ENCODE data around the gene KIF1A. TPM values are rescaled to one million over a fixed set of nuclear protein-coding genes. Genes with fewer than 3 reads are reported as not detected.
"Not testable (repeated sequence)": the region's sequence is repeated elsewhere in the genome, so short reads cannot be mapped to it uniquely, and the experiment has no call there.

The KIF1A gene
- polyA plus RNA-seq, 4 donors = 7.9 to 15.8 (median 12.5) TPM

DNA sequence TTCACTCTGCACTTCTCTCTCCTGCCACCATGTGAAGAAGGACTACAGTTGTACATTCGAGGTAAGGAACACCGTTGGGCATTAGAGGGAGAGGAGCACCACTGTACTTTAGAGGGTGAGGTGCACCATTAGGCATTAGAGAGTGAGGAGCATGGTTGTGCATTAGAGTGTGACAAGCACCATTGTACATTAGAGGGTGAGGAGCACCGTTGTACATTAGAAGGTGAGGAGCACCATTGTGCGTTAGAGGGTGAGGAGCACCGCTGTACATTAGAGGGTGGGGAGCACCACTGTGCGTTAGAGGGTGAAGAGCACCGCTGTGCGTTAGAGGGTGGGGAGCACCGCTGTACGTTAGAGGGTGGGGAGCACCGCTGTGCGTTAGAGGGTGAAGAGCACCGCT lies 27.8 kb upstream of the KIF1A start:
- DNase-seq (ENCODE audit: low read depth in 4 of 4, low spot score in 2 of 4) = no peak

DNA sequence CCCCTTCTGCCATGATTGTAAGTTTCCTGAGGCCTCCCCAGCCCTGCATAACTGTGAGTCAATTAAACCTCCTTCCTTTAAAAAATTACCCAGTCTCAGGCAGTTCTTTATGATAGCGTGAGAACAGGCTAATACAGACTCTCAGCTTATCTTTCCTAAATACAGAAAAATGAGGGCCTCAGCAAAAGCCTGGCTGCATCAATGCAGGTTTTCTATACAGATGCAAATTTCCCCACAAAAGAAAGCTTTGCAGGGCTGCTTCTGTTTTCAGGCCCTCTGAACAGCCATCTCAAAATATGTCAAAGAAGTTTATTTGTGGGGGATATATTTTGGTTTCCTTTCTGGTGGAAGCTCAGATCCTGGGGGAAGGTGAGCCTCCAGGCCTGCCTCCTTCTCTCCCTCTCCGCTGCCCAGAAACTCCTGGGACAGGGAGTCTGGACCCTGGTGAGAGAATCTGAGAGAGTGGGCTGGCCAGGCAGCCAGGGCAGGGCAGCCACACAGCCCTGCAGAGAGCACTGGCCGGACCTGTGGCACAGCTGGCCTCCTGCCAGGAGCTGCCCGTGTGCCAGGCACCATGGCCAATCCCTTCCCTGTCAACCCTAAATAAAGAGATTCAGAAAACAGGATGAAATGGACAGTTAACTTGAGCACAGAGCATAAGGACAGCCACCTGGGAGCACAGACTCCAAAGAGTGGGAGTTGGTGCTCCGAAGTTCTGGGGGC lies 27.0 kb upstream of the KIF1A start:
- DNase-seq (ENCODE audit: low read depth in 4 of 4, low spot score in 2 of 4) = no peak

GRCh38 chr2:240846309-240846708 lies 26.3 kb upstream of the KIF1A start:
- DNase-seq (ENCODE audit: low read depth in 4 of 4, low spot score in 2 of 4) = not testable (repeated sequence)

DNA sequence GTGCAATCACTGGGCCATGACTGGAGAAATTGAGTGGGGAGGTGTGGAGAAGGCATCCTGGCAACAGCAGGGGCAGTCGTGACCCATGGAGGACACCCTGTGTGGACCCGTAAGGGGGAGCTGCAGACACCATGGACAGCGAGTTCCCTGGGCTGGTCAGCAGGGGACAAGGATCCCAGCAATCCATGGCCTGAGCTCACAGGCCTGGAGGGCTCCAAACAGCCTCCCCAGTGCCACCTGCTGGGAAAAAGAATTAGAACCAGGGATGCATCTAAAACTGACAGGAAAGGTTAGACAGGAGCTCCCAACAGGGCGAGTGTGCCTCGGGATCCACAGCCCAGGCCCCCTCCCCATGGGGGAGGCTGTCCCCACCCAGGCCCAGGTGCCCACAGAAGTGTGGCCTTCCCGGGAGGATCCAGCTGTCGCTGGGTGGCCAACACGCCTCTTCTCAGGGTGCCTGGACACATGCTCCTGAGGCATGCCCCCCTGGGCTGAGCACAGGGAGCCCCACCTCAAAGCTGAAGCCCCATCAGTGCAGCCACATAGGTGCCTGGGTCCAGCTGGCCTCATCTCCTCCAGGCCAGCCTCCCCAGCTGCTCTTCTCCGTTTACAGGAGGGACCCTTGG lies 20.5 kb upstream of the KIF1A start:
- peak in 2 of 4 donors; percentile 13 to 71 for DNase-seq (ENCODE audit: low read depth in 4 of 4, low spot score in 2 of 4)

DNA sequence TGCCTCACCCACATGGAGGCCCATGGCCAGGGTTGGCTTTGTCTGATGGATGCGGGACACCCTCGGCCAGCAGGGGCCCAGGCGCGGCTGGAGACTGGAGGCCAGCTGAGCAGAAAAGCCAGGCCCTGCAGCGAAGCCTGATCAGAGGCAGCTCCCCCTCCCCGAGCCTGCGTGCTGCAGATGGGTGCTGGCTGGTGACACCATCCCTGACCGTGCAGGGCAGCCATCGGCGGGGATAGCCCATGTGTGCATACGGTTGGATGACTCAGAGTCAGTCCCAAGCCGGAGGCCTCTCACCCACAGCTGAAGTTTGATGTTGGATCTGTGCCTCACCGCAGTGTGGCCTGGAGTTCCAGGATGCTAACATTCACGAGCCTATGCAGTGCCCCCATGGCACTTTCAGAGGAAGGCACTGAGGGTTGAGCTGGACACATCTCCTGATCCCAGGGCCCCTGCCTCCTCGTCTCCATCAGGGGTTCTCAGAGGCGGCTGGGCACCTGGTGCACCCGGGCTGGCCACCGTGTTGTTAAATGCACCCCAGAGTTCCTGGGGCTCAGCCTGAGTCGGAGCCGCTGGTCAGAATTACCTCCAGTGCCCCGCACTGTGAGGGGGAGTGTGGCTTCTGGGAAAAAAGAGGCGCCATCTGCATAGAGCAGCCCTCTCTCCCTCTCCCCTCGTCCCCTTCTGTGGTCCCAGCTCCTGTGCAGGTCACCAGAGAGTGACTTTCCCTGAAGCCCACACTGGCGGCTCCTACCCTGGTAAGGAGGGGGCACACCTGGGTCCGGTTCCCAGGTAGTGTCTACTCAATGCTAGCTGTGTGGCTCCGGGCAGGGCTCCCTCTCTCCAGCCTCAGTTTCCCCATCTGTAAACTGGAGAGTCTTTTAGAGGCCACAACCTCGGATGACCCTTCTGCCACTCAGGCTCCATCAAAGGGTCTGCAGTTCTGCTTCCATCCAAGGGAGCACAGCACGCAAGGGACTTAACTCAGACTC lies 19.4 kb upstream of the KIF1A start:
- DNase-seq (ENCODE audit: low read depth in 4 of 4, low spot score in 2 of 4) = no peak

DNA sequence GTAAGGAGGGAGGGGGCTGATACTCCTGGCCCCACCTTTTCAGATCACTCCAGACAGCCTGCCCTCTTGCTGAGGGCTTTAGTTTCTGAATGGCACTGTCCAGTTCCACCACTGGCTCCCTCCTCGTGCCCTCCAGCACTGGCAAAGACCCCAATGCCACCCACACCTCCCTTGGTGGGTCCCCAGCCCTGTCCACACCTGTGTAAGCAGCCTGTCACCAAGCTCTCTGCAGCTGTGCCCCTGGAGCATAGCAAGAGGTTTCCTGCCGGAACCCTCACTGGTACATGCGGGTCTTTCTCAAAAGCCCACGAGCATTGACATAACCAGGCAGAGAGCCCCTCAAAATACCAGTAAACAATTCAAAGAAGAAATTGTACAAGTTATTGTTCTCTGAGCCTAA lies 17.6 kb upstream of the KIF1A start:
- no peak for DNase-seq (ENCODE audit: low read depth in 4 of 4, low spot score in 2 of 4)

- no peak for DNase-seq (ENCODE audit: low read depth in 4 of 4, low spot score in 2 of 4)
Measured at GRCh38 chr2:240836781-240837467, 16.9 kb upstream of the KIF1A start.

DNA sequence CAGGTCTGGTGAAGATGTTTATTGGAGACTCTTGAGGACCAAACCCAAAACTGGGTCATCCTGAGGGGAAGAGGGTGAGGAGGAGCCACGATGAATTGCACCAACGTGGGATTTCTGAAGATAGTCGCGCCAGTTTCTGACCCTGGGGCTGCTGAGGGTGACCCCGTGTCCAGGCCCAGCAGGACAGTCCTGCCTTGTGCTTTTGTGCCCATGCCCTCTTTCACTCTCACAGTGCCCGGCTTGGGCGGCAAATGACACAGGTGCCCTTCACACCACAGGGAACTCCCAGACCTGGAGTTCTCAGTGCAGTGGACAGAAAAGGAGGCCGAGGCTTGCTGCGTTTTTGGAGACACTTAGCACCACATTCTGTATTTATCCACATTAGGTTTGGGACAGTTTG lies 15.5 kb upstream of the KIF1A start:
- no peak for DNase-seq (ENCODE audit: low read depth in 4 of 4, low spot score in 2 of 4)

GRCh38 chr2:240834377-240834975 lies 14.5 kb upstream of the KIF1A start:
- no peak for DNase-seq (ENCODE audit: low read depth in 4 of 4, low spot score in 2 of 4)

GRCh38 chr2:240833724-240834285 lies 13.8 kb upstream of the KIF1A start:
- no peak for DNase-seq (ENCODE audit: low read depth in 4 of 4, low spot score in 2 of 4)

- no peak for DNase-seq (ENCODE audit: low read depth in 4 of 4, low spot score in 2 of 4)
Measured at GRCh38 chr2:240832921-240833494, 13.0 kb upstream of the KIF1A start.

DNA sequence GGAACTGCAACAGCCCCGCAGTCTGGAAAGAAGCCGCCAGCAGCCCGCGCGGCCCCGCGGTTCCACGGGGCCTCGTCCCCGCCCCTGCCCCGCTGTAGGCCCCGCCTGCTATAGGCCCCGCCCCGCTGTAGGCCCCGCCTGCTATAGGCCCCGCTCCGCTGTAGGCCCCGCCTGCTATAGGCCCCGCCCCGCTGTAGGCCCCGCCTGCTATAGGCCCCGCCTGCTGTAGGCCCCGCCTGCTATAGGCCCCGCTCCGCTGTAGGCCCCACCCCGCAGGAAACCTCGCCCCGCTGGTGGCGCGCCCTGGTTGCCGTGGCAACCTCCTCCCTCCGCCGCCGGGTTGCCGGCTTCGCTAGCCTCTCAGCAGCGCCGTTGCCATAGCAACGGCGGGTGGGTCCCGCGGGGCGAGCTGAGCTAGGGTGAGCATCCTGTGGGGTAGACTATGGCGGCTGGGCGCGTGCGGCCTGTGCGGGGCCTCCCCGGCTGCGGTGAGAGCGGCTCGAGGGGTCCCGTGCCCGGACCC lies 12.2 kb upstream of the KIF1A start:
- DNase-seq (ENCODE audit: low read depth in 4 of 4, low spot score in 2 of 4) = peak; percentile 43 to 83 (median 68)

DNA sequence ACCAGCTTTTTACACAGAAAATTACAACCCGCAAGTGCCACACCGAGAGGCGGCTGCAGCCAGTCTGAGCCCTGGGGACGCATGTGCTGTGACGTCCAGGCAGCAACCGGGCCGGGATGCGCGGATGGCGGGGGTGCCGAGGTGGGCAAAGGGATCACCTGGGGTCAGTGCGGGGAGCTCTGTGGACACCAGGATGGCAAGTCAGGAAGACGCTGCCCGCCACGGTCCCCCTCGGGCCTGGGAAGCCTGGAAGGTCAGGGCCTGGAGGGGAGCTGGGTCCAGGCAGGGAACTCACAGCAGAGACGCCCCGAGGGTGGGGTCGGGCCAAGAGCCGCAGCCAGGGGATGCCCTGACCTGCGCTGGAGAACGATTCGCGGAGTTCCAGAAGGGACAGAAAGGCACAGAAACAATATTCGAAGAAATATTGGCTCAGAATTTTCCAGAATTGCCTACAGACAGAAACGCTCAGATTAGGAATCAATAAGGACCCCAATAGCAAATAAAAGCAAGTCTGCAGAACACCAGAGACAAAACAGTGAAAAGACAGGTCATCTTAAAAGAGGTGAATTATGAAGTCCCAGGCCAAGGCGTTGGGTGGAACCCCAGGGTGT lies 11.7 kb upstream of the KIF1A start:
- DNase-seq (ENCODE audit: low read depth in 4 of 4, low spot score in 2 of 4) = no peak

DNA sequence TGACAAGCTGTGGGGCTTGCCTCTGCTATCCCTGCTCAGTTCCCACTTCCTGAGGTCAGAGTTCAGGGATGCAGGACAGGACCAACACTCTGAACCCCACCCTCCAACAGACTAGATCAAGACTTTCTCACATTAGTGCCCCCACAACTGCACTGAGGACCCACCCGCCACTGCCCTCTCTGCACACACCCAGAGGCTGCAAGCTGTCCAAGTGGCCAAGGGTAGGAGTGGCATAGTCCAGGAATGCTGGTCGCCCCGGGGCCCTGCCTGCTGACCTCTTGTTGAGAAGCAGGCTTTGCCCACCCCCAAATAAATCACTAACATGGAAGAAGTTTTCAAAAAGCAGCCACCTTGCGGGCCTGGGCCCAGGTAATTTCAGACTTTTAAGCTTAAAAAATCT lies 5.5 kb upstream of the KIF1A start:
- DNase-seq (ENCODE audit: low read depth in 4 of 4, low spot score in 2 of 4) = no peak

DNA sequence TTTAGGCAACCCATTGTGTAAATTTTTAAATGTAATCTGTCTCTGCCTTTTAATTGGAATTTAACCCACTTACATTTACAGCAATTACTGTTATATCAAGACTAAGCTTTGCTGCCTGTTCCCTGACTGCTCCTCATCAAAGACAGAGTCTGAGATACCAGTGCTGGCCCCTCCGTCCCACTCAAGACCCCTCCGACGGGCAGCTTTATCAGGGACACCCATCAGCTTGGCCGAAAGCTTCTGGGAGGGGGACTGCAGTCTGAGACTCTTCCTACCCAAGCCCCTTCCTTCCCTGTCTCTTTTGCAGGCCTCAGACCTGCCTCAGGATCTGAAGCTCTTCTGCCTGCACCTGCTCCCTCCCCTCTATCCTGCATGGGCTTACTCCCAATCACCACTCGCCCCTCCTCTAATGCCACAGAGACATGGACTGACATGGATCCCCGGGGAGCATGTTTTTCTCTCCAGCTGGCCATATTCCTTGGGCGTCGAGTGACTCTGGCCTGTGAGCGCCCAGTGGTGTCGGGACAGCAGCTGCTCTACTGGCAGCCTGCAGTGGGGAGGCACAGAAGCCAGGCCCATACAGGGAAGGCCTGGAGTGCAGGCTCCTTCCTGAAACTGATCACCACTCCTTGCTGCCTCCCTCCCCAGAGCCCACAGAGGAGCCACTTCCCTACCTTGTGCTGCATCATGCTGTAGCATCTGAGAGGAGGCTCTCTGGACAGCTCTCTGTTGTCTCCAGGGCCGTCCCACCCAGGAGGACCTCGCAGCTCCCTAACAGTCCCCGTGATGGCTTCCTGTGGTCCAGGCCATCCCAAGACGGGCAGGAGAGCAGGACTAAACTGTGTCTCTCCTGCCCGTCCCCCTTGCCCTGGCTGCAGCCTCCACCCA lies 3.7 kb upstream of the KIF1A start:
- DNase-seq (ENCODE audit: low read depth in 4 of 4, low spot score in 2 of 4) = no peak

DNA sequence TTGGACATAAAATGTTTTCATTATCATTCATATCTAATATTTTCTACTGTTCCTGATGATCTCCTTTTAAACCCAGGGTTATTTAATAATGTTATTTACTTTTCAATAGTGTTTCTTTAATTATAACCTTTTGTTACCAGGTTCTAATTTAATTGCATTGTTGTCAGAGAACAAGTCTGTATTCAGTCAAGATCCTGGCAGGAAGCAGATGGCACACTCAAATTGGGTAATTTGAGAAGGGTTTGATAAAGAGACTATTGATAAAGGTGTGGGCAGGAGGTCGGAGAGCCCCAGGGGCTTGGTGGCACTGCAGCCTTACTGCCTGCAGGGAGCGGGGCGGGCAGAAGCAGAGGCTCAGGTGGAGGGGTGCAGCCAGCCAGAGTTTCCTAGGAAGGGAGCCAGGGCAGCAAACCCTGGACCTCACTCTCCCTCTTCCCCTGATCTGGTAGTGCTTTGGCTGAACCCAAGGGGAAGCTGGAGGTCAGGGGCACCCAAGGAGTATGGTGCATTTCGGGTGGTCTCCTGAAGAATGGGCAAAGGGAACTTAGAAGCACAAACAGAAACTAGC lies 2.3 kb upstream of the KIF1A start:
- no peak for DNase-seq (ENCODE audit: low read depth in 4 of 4, low spot score in 2 of 4)

DNA sequence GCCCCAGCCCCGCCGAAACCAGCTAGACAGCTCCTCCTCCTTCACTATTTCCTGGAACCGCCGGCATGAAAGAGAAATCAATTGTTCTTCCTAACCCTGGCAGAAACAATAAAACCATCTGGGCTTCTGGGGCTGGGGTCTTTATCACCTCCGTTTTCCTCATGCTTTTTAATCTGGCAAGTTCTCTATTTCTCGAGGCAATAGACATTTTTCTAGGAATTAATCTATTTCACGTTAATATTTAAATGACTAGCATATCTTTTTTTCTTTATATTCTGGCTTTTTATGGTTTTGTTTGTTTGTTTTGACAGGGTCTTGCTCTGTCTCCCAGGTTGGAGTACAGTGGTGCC lies 1.4 kb upstream of the KIF1A start:
- no peak for DNase-seq (ENCODE audit: low read depth in 4 of 4, low spot score in 2 of 4)

Measured in left renal cortex interstitium (tissue), 4 donors.